VCaP (cell line): ENCODE data around the gene PITX3.
"Not testable (repeated sequence)": the region's sequence is repeated elsewhere in the genome, so short reads cannot be mapped to it uniquely, and the experiment has no call there.

Source experiments
- H3K27ac ChIP-seq: fragments of 450-650 bp; 2 replicates; pipeline ENCODE4 v1.5.1; 2017
- TF ChIP-seq, protein P1 (sequence below): fragments of 450-650 bp; conservative IDR thresholded peaks from 2 replicates; pipeline ENCODE4 v1.5.1; 2017; ENCODE audit warnings: mild to moderate bottlenecking, moderate library complexity

The PITX3 gene

GRCh38 chr10:102227050-102227449 lies 14.3 kb downstream of the PITX3 start:
- H3K27ac ChIP-seq = no peak overlapping the region
- TF ChIP-seq, protein P1, sequence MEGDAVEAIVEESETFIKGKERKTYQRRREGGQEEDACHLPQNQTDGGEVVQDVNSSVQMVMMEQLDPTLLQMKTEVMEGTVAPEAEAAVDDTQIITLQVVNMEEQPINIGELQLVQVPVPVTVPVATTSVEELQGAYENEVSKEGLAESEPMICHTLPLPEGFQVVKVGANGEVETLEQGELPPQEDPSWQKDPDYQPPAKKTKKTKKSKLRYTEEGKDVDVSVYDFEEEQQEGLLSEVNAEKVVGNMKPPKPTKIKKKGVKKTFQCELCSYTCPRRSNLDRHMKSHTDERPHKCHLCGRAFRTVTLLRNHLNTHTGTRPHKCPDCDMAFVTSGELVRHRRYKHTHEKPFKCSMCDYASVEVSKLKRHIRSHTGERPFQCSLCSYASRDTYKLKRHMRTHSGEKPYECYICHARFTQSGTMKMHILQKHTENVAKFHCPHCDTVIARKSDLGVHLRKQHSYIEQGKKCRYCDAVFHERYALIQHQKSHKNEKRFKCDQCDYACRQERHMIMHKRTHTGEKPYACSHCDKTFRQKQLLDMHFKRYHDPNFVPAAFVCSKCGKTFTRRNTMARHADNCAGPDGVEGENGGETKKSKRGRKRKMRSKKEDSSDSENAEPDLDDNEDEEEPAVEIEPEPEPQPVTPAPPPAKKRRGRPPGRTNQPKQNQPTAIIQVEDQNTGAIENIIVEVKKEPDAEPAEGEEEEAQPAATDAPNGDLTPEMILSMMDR = no peak

GRCh38 chr10:102226542-102226870 lies 14.8 kb downstream of the PITX3 start:
- TF ChIP-seq, protein P1 = no peak

GRCh38 chr10:102225646-102226541 lies 15.4 kb downstream of the PITX3 start, which contains the start of gene ELOVL3:
ELOVL3 (plus strand) TSS chr10:102226299; CDS start chr10:102226549, 250 bp downstream.
- TF ChIP-seq, protein P1 = no peak
- no peak within 1 kb of the TSS for H3K27ac ChIP-seq

More at GRCh38 chr10:102226542-102226870, 14.8 kb downstream of the PITX3 start:
- no peak overlapping the region for H3K27ac ChIP-seq

DNA sequence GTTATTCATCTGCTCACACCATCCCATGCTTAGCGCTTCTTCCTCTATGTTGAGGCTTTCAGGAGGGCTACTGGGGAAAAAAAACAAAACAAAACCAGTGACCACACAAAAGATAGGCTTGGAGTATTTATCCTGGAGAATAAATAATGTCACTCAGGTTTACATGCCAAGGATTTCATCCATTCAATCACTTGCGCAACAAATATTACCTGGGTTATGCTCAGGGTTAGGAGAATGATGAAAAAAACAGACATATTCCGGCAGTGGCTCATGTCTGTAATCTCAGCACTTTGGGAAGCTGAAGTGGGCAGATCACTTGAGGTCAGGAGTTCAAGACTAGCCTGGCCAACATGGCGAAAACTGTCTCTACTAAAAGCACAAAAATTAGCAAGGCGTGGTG lies 18.5 kb downstream of the PITX3 start:
- TF ChIP-seq, protein P1 = no peak
- H3K27ac ChIP-seq = no peak overlapping the region

GRCh38 chr10:102220612-102221011 lies 20.7 kb downstream of the PITX3 start:
- peak overlapping the region; percentile 39; the same call in 1 of the 2 replicates for H3K27ac ChIP-seq
- TF ChIP-seq, protein P1 = no peak

DNA sequence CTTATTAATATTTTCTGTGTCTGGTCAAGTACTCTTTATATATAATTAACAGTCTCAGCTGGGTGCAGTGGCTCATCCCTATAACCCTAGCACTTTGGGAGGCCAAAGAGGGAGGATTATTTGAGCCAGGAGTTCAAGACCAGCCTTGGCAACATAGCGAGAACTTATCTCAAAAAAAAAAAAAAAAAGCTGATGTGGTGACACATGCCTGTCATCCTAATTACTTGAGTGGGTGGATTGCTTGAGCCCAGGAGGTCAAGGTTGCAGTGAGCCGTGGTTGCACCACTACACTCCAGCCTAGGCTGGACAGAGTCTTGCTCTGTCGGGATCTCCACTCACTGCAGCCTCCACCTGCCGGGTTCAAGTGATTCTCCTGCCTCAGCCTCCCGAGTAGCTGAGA lies 21.9 kb downstream of the PITX3 start:
- peak overlapping the region; percentile 39; the same call in 1 of the 2 replicates for H3K27ac ChIP-seq
- TF ChIP-seq, protein P1 = no peak

DNA sequence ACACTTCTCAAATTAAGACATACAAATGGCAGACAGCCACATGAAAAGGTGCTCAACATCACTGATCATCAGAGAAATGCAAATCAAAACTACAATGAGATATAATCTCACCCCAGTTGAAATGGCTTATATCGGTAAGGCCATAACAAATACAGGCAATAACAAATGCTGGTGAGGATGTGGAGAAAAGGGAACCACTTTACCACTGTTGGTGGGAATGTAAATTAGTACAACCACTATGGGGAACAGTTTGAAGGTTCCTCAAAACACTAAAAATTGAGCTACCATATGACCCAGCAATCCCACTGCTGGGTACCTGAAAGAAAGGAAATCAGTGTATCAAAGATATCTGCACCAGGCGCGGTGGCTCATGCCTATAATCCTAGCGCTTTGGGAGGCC lies 27.7 kb downstream of the PITX3 start:
- not testable (repeated sequence) for H3K27ac ChIP-seq

DNA sequence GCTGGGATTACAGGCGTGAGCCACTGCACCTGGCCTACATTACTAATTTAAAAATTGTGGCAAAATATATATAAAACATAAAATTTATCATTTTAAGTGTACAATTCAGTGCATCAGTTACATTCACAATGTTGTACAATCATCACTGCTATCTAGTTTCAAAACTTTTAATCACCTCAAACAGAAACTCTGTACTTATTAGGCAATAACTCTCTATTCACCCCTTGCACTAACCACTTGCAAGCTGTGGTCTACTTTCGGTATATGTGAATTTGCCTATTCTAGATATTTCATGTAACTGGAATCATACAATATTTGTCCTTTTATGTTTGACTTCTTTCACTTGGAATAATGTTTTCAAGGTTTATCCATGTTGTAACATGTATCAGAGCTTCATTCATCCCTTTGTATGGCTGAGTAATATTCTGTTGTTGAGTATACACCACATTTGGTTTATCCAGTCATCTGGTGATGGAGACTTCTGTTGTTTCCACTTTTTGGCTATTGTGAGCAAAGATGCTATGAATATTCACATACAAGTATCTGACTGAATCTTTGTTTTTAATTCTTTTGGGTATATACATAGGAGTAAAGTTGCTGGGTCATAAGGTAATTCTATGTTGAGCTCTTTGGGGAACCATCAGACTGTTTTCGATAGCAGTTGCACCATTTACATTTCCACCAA lies 29.6 kb downstream of the PITX3 start:
- H3K27ac ChIP-seq = no peak overlapping the region
- TF ChIP-seq, protein P1 = no peak
